ENCODE data around the gene FCHSD1. TPM values are rescaled to one million over a fixed set of nuclear protein-coding genes. Genes with fewer than 3 reads are reported as not detected.

FCHSD1 gene
- total and polyA plus RNA-seq, 2 donors (not counting 3 experiments of a cell fraction or from before 2014, with no cell fraction given): 35.1 to 37.0 TPM

- TF ChIP-seq, protein P1, sequence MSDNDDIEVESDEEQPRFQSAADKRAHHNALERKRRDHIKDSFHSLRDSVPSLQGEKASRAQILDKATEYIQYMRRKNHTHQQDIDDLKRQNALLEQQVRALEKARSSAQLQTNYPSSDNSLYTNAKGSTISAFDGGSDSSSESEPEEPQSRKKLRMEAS (IDR thresholded peaks at IDR 0.05; ENCODE audit: insufficient read depth, insufficient read length): no peak
- TF ChIP-seq EZH2 (IDR thresholded peaks at IDR 0.05; ENCODE audit: borderline replicate concordance, low read depth, low read length, severe bottlenecking) (no peak), POLR2A (IDR thresholded peaks at IDR 0.05; ENCODE audit: low read depth, low read length) (no peak), FOS (IDR thresholded peaks at IDR 0.05; ENCODE audit: borderline replicate concordance, insufficient read depth, low read length) (no peak), MYC (IDR thresholded peaks at IDR 0.05; ENCODE audit: low read depth, low read length) (no peak), JUN (IDR thresholded peaks at IDR 0.05; ENCODE audit: borderline replicate concordance, insufficient read depth, insufficient read length, low read depth) (no peak), POLR2AphosphoS5 (IDR thresholded peaks at IDR 0.05; ENCODE audit: insufficient read depth, low read depth, low read length) (no peak), GATA2 (IDR thresholded peaks at IDR 0.05; ENCODE audit: insufficient read depth, insufficient read length, low read depth, low read length) (no peak)
- TF ChIP-seq, protein P2, sequence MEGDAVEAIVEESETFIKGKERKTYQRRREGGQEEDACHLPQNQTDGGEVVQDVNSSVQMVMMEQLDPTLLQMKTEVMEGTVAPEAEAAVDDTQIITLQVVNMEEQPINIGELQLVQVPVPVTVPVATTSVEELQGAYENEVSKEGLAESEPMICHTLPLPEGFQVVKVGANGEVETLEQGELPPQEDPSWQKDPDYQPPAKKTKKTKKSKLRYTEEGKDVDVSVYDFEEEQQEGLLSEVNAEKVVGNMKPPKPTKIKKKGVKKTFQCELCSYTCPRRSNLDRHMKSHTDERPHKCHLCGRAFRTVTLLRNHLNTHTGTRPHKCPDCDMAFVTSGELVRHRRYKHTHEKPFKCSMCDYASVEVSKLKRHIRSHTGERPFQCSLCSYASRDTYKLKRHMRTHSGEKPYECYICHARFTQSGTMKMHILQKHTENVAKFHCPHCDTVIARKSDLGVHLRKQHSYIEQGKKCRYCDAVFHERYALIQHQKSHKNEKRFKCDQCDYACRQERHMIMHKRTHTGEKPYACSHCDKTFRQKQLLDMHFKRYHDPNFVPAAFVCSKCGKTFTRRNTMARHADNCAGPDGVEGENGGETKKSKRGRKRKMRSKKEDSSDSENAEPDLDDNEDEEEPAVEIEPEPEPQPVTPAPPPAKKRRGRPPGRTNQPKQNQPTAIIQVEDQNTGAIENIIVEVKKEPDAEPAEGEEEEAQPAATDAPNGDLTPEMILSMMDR (IDR thresholded peaks at IDR 0.05; ENCODE audit: extremely low read depth in 1 of 2, insufficient read depth in 1 of 2, low read depth in 1 of 2, low read length in 2 of 2): no peak
- no TSS peak for BruUV-seq (replicated peaks)
These were observed 3.4 kb downstream of the FCHSD1 start for GRCh38 chr5:141647851-141648250.

More at GRCh38 chr5:141647851-141648250, 3.4 kb downstream of the FCHSD1 start:
- no peak for FAIRE-seq
- H3K27me3 ChIP-seq (ENCODE audit: control insufficient read depth in 2 of 2, insufficient read depth in 2 of 2, low read length in 2 of 2): no peaks in the 10 kb centered on the region
- no peaks in the 10 kb centered on the region for H3K9me3 ChIP-seq (replicated peaks; ENCODE audit: control insufficient read depth, insufficient read depth, low read length)
- no peak overlapping the region for H2AFZ ChIP-seq (ENCODE audit: low read depth, low read length)
- H3K4me3 ChIP-seq (replicated peaks in 1 of 3; ENCODE audit: insufficient read depth in 1 of 3, low read depth in 1 of 3, low read length in 3 of 3): no peak overlapping the region
- peaks cover 9% of the 10 kb centered on the region for H3K4me1 ChIP-seq (ENCODE audit: control insufficient read depth, extremely low read depth, insufficient read depth, low read length)
- DNase-seq (ENCODE audit: low read depth, low spot score): no peak
- dilution Hi-C loops (cut with MboI; ENCODE audit: extremely low pct_ligation_motif_present, low sequenced_read_pairs) (no loop called here), intact Hi-C loops (cut with micrococcal nuclease) (no loop called here)
- H4K20me1 ChIP-seq (replicated peaks; ENCODE audit: control insufficient read depth, extremely low read depth, insufficient read depth, low read length): no peaks in the 10 kb centered on the region
- peaks cover 0 to 15% of the 10 kb centered on the region in 2 experiments for H3K36me3 ChIP-seq (ENCODE audit: control insufficient read depth in 2 of 2, extremely low read depth in 1 of 2, insufficient read depth in 2 of 2, low read length in 2 of 2)
- no peaks in the 10 kb centered on the region for H3K79me2 ChIP-seq (ENCODE audit: control insufficient read depth, insufficient read depth, low read length)
- no peak overlapping the region for H3K9ac ChIP-seq (replicated peaks; ENCODE audit: extremely low read depth, insufficient read depth, low read length)
- H3K9me1 ChIP-seq (replicated peaks; ENCODE audit: control insufficient read depth, extremely low read depth, insufficient read depth, low read length): no peaks in the 10 kb centered on the region
- H3K27ac ChIP-seq (ENCODE audit: insufficient read depth, low read depth, low read length): no peak overlapping the region
- POLR2A ChIA-PET: no interaction called here
- CTCF ChIA-PET: interaction anchor here (1.6 to 2.9 kb wide), 2 partner anchors 10 to 56 kb away, joined by 4 to 12 read pairs; no protein-coding TSS in a partner anchor
- H3K4me2 ChIP-seq (ENCODE audit: insufficient read depth, low read length): no peak overlapping the region

Data from endothelial cell of umbilical vein (primary cell).